Measurements from ENCODE around the gene ACOT13. TPM values are rescaled to one million over a fixed set of nuclear protein-coding genes. Genes with fewer than 3 reads are reported as not detected.

The ACOT13 gene
- total and polyA plus RNA-seq, 2 of the 4 experiments (the other 2 are of a cell fraction), result 3.6 to 25.7 TPM

DNA sequence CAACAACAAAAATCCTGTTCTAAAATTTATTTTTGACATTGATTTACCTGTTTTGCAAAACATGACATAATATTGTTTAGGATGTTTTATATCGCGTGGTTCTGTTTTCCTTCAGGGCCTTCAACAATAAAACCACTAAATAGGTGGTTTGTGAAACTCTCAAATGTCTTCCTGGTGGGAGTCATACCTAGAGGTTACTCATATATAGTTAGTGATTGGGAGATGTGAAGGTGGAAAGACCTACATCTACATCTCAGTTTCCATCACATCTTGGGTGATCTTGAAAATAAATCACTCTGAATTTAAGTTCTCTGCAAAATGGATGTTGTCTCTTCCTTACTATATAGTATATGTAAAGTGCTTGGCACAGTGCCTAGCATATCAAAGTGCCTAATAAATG, 29.2 kb downstream of the ACOT13 start:
- no peak for TF ChIP-seq MAZ (IDR thresholded peaks at IDR 0.05; ENCODE audit: borderline replicate concordance, low read depth, low read length)
- TF ChIP-seq, protein P1, sequence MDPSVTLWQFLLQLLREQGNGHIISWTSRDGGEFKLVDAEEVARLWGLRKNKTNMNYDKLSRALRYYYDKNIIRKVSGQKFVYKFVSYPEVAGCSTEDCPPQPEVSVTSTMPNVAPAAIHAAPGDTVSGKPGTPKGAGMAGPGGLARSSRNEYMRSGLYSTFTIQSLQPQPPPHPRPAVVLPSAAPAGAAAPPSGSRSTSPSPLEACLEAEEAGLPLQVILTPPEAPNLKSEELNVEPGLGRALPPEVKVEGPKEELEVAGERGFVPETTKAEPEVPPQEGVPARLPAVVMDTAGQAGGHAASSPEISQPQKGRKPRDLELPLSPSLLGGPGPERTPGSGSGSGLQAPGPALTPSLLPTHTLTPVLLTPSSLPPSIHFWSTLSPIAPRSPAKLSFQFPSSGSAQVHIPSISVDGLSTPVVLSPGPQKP (IDR thresholded peaks at IDR 0.05; ENCODE audit: borderline replicate concordance, low read depth, low read length), result no peak
- no peak for TF ChIP-seq RCOR1 (IDR thresholded peaks at IDR 0.05; ENCODE audit: insufficient replicate concordance, low read length)
- no peak for TF ChIP-seq MXI1 (IDR thresholded peaks at IDR 0.05; ENCODE audit: borderline replicate concordance, low read depth, low read length)
- no peak for TF ChIP-seq POLR2A (IDR thresholded peaks at IDR 0.05; ENCODE audit: low read depth, low read length)
- no peak for TF ChIP-seq RFX5 (IDR thresholded peaks at IDR 0.05; ENCODE audit: low read depth, low read length)
- no peak for TF ChIP-seq FOS (IDR thresholded peaks at IDR 0.05; ENCODE audit: low read depth, low read length)
- TF ChIP-seq NFE2L2 (IDR thresholded peaks at IDR 0.05; ENCODE audit: low read depth, low read length), result no peak
- TF ChIP-seq SMC3 (IDR thresholded peaks at IDR 0.05; ENCODE audit: low read depth, low read length), result no peak
- TF ChIP-seq, protein P2, sequence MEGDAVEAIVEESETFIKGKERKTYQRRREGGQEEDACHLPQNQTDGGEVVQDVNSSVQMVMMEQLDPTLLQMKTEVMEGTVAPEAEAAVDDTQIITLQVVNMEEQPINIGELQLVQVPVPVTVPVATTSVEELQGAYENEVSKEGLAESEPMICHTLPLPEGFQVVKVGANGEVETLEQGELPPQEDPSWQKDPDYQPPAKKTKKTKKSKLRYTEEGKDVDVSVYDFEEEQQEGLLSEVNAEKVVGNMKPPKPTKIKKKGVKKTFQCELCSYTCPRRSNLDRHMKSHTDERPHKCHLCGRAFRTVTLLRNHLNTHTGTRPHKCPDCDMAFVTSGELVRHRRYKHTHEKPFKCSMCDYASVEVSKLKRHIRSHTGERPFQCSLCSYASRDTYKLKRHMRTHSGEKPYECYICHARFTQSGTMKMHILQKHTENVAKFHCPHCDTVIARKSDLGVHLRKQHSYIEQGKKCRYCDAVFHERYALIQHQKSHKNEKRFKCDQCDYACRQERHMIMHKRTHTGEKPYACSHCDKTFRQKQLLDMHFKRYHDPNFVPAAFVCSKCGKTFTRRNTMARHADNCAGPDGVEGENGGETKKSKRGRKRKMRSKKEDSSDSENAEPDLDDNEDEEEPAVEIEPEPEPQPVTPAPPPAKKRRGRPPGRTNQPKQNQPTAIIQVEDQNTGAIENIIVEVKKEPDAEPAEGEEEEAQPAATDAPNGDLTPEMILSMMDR (conservative IDR thresholded peaks at IDR 0.05; ENCODE audit: low read depth, low read length), result no peak
- no peak for TF ChIP-seq CHD1 (IDR thresholded peaks at IDR 0.05; ENCODE audit: low read depth, low read length)
- TF ChIP-seq, protein P3, sequence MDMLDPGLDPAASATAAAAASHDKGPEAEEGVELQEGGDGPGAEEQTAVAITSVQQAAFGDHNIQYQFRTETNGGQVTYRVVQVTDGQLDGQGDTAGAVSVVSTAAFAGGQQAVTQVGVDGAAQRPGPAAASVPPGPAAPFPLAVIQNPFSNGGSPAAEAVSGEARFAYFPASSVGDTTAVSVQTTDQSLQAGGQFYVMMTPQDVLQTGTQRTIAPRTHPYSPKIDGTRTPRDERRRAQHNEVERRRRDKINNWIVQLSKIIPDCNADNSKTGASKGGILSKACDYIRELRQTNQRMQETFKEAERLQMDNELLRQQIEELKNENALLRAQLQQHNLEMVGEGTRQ (IDR thresholded peaks at IDR 0.05; ENCODE audit: low read depth, low read length), result no peak
- no peak for TF ChIP-seq MAFK (IDR thresholded peaks at IDR 0.05; ENCODE audit: low read depth, low read length)
- TF ChIP-seq CEBPB (IDR thresholded peaks at IDR 0.05; ENCODE audit: low read depth, low read length), result no peak
- TF ChIP-seq RAD21 (IDR thresholded peaks at IDR 0.05; ENCODE audit: low read length), result no peak
- TF ChIP-seq BHLHE40 (IDR thresholded peaks at IDR 0.05; ENCODE audit: low read depth, low read length), result no peak
- no peak for DNase-seq

More for the DNA sequence above, 29.2 kb downstream of the ACOT13 start:
- intact Hi-C loops (cut with micrococcal nuclease), result loop anchor here (10.0 kb wide), 1 partner anchor 411 kb away; no protein-coding TSS in a partner anchor
- Histone ChIP-seq H3K4me1 (ENCODE audit: control insufficient read depth, insufficient read depth, low read length) (no peaks in the 10 kb centered on the region), H3K4me3 (ENCODE audit: insufficient read depth, low read depth, low read length) (no peak overlapping the region), H3K9me3 (ENCODE audit: control insufficient read depth, insufficient read depth, low read length) (no peaks in the 10 kb centered on the region), H2BK120ac (ENCODE audit: low read depth, low read length) (no peak overlapping the region), H3K9ac (ENCODE audit: low read depth, low read length) (no peak overlapping the region), H3K4me2 (ENCODE audit: low read depth, low read length) (no peak overlapping the region), H2AFZ (replicated peaks; ENCODE audit: low read length, poor library complexity) (no peak overlapping the region), H3K23ac (ENCODE audit: low read depth, low read length) (no peak overlapping the region), H3K9me1 (ENCODE audit: insufficient read depth, low read length) (no peaks in the 10 kb centered on the region), H3K18ac (ENCODE audit: low read depth, low read length) (no peak overlapping the region), H4K5ac (ENCODE audit: low read depth, low read length) (no peak overlapping the region), H2AK5ac (ENCODE audit: low read depth, low read length) (no peak overlapping the region), H4K20me1 (ENCODE audit: insufficient read depth, low read length) (no peaks in the 10 kb centered on the region), H3K14ac (replicated peaks; ENCODE audit: low read depth, low read length) (no peak overlapping the region), H2BK15ac (ENCODE audit: low read depth, low read length) (no peak overlapping the region), H3K56ac (ENCODE audit: extremely low read depth, insufficient read depth, low read length) (no peak overlapping the region), H3K36me3 (ENCODE audit: control insufficient read depth, insufficient read depth, low read length) (peaks cover 2% of the 10 kb centered on the region; the same call in 1 of the 2 replicates), H3K79me1 (ENCODE audit: low read depth in 1 of 2, low read length in 2 of 2) (no peaks in the 10 kb centered on the region), H4K8ac (ENCODE audit: low read depth in 2 of 2, low read length in 2 of 2) (no peak overlapping the region), H3K27me3 (ENCODE audit: control insufficient read depth, insufficient read depth, low read length) (no peaks in the 10 kb centered on the region), H2BK5ac (ENCODE audit: low read depth, low read length, poor library complexity, severe bottlenecking) (no peak overlapping the region), H2BK20ac (ENCODE audit: low read depth, low read length) (no peak overlapping the region), H3K4ac (ENCODE audit: low read depth, low read length) (no peak overlapping the region), H4K91ac (ENCODE audit: insufficient read depth, low read depth, low read length) (no peak overlapping the region), H3K27ac (ENCODE audit: insufficient read depth, low read length) (no peak overlapping the region), H2AK9ac (replicated peaks; ENCODE audit: low read depth, low read length, poor library complexity) (no peak overlapping the region)
- WGBS, 2 experiments (ENCODE audit: extremely low coverage in 2 of 2, insufficient read length in 1 of 2), result no CpG with 5 or more reads among the region's 2 CpGs
- ChIA-PET POLR2A (ENCODE audit: unreplicated experiment) (no interaction called here), CTCF (interaction anchor here (1.4 kb wide), 1 partner anchor 115 kb away, joined by 4 read pairs; no protein-coding TSS in a partner anchor)
- ATAC-seq (ENCODE audit: low read depth), result no peak
- dilution Hi-C loops (cut with HindIII; ENCODE audit: low sequenced_read_pairs, unreplicated experiment), result no loop called here
- in situ Hi-C loops (cut with MboI; ENCODE audit: low sequenced_read_pairs), result loop anchor here (5.0 to 10.0 kb wide), 2 partner anchors 114 to 261 kb away; no protein-coding TSS in a partner anchor
- BruUV-seq (replicated peaks), result no TSS peak
